Upper lobe of left lung (tissue), 4 donors: ENCODE measurements around the gene DCDC2.

Experiments used
- CTCF ChIP-seq, 6 experiments: fragments of 450-650 bp in 4 of 6; fragments of 200-600 bp in 2 of 6; sonication (generic) in 2 of 6; IDR thresholded peaks; one replicate each; pipeline ENCODE4 v1.5.1; 2016 to 2019; ENCODE audit warnings: antibody characterized with exemption in 6 of 6
- EP300 ChIP-seq, 4 donors: sonication (generic); formaldehyde crosslinking; IDR thresholded peaks; one replicate each; pipeline ENCODE4 v1.5.1; 2017; ENCODE audit warnings: antibody characterized with exemption in 4 of 4, control low read depth in 2 of 4
- POLR2A ChIP-seq, 4 donors: fragments of 450-650 bp; IDR thresholded peaks; one replicate each; pipeline ENCODE4 v1.5.1; 2016 to 2017; ENCODE audit warnings: antibody characterized with exemption in 4 of 4, mild to moderate bottlenecking in 2 of 4

GRCh38 chr6:24194978-24195700 lies 162.7 kb downstream of the DCDC2 start:
- no peak for TF ChIP-seq POLR2A (IDR thresholded peaks at IDR 0.05)
- TF ChIP-seq EP300 (IDR thresholded peaks at IDR 0.05): no peak
- no peak for TF ChIP-seq CTCF (IDR thresholded peaks at IDR 0.05)
